MM.1S (cell line): Measurements from ENCODE around the gene PRMT7.

ENCODE experiments used
- DNase-seq: peaks from one replicate; pipeline ENCODE4 v3.0.0-alpha.2; 2015
- H2AFZ ChIP-seq: fragments of 300-600 bp; sonication (generic); 2 replicates; pipeline ENCODE4 v1.6.0; 2016; ENCODE audit warnings: antibody characterized with exemption, low read length
- H3F3A ChIP-seq: fragments of 300-600 bp; sonication (generic); 2 replicates; pipeline ENCODE4 v1.6.1; 2016; ENCODE audit warnings: mild to moderate bottlenecking, antibody characterized with exemption, low read length, moderate library complexity, mixed read lengths; ENCODE audit not compliant: insufficient read depth
- H3K27ac ChIP-seq: fragments of 300-600 bp; sonication (generic); 2 replicates; pipeline ENCODE4 v1.5.1; 2016; ENCODE audit warnings: mild to moderate bottlenecking, low read length
- H3K27me3 ChIP-seq: fragments of 300-600 bp; sonication (generic); replicated peaks from 2 replicates; pipeline ENCODE4 v1.6.0; 2016; ENCODE audit warnings: low read length; ENCODE audit not compliant: insufficient read depth
- H3K36me3 ChIP-seq: fragments of 300-600 bp; sonication (generic); replicated peaks from 2 replicates; pipeline ENCODE4 v1.6.1; 2016; ENCODE audit warnings: mild to moderate bottlenecking, low read length, mixed read lengths; ENCODE audit not compliant: insufficient read depth
- H3K4me1 ChIP-seq: fragments of 300-600 bp; sonication (generic); 2 replicates; pipeline ENCODE4 v1.6.1; 2016; ENCODE audit warnings: low read length, mixed read lengths
- H3K4me2 ChIP-seq: fragments of 300-600 bp; sonication (generic); 2 replicates; pipeline ENCODE4 v1.6.0; 2016; ENCODE audit warnings: low read depth, low read length
- H3K4me3 ChIP-seq: fragments of 300-600 bp; sonication (generic); 2 replicates; pipeline ENCODE4 v1.5.1; 2016; ENCODE audit warnings: low read length, mixed read lengths
- H3K79me2 ChIP-seq: fragments of 300-600 bp; sonication (generic); 2 replicates; pipeline ENCODE4 v1.6.1; 2016; ENCODE audit warnings: mixed run types, low read length, mixed read lengths
- H3K9ac ChIP-seq: fragments of 300-600 bp; sonication (generic); 2 replicates; pipeline ENCODE4 v1.6.1; 2016; ENCODE audit warnings: low read length, mixed read lengths
- H3K9me2 ChIP-seq: fragments of 300-600 bp; sonication (generic); replicated peaks from 2 replicates; pipeline ENCODE4 v1.6.1; 2016; ENCODE audit warnings: mild to moderate bottlenecking, low read length, mixed read lengths; ENCODE audit not compliant: insufficient read depth
- H3K9me3 ChIP-seq: fragments of 300-600 bp; sonication (generic); replicated peaks from 2 replicates; pipeline ENCODE4 v1.6.1; 2016; ENCODE audit warnings: mild to moderate bottlenecking, low read length, mixed read lengths; ENCODE audit not compliant: insufficient read depth
- H4K20me1 ChIP-seq: fragments of 300-600 bp; sonication (generic); 2 replicates; pipeline ENCODE4 v1.6.1; 2016; ENCODE audit warnings: mild to moderate bottlenecking, low read length, moderate library complexity, mixed read lengths; ENCODE audit not compliant: insufficient read depth
- CTCF ChIP-seq: fragments of 300-600 bp; sonication (generic); IDR thresholded peaks from 2 replicates; pipeline ENCODE4 v1.5.1; 2016; ENCODE audit warnings: antibody characterized with exemption, low read length, mixed read lengths
- EZH2 ChIP-seq: fragments of 300-600 bp; sonication (generic); optimal IDR thresholded peaks from 2 replicates; pipeline ENCODE3; 2017; ENCODE audit warnings: low read depth, mild to moderate bottlenecking, antibody characterized with exemption, low read length, mixed read lengths
- EZH2phosphoT487 ChIP-seq: fragments of 300-600 bp; sonication (generic); IDR thresholded peaks from 2 replicates; pipeline ENCODE4 v1.6.1; 2018; ENCODE audit warnings: antibody characterized with exemption, low read length

The PRMT7 gene

GRCh38 chr16:68406458-68407152, 95.8 kb downstream of the PRMT7 start:
- Histone ChIP-seq H3K4me3 (no peak overlapping the region), H2AFZ (no peak overlapping the region), H3K9ac (no peak overlapping the region), H3K79me2 (no peaks in the 10 kb centered on the region), H3K9me3 (no peaks in the 10 kb centered on the region), H4K20me1 (no peaks in the 10 kb centered on the region), H3K9me2 (no peaks in the 10 kb centered on the region), H3K4me1 (no peaks in the 10 kb centered on the region), H3K27ac (no peak overlapping the region), H3K4me2 (no peak overlapping the region), H3K36me3 (no peaks in the 10 kb centered on the region), H3K27me3 (no peaks in the 10 kb centered on the region), H3F3A (no peaks in the 10 kb centered on the region)
- no peak for DNase-seq
- TF ChIP-seq EZH2phosphoT487 (no peak), EZH2 (no peak), CTCF (no peak)
